ENCODE results near the gene ANKRD34C.

- no peak for TF ChIP-seq EZH2phosphoT487 (IDR thresholded peaks at IDR 0.05; ENCODE audit: low read depth, severe bottlenecking, unreplicated experiment)
- TF ChIP-seq, protein P1, sequence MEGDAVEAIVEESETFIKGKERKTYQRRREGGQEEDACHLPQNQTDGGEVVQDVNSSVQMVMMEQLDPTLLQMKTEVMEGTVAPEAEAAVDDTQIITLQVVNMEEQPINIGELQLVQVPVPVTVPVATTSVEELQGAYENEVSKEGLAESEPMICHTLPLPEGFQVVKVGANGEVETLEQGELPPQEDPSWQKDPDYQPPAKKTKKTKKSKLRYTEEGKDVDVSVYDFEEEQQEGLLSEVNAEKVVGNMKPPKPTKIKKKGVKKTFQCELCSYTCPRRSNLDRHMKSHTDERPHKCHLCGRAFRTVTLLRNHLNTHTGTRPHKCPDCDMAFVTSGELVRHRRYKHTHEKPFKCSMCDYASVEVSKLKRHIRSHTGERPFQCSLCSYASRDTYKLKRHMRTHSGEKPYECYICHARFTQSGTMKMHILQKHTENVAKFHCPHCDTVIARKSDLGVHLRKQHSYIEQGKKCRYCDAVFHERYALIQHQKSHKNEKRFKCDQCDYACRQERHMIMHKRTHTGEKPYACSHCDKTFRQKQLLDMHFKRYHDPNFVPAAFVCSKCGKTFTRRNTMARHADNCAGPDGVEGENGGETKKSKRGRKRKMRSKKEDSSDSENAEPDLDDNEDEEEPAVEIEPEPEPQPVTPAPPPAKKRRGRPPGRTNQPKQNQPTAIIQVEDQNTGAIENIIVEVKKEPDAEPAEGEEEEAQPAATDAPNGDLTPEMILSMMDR (IDR thresholded peaks at IDR 0.05; ENCODE audit: poor library complexity): no peak
These were observed 928 bp downstream of the ANKRD34C start for GRCh38 chr15:79283252-79284048.
